Panc1 (cell line): ENCODE data around the gene SLC22A17. TPM values are rescaled to one million over a fixed set of nuclear protein-coding genes. Genes with fewer than 3 reads are reported as not detected.

ENCODE experiments used
- ATAC-seq: fragments of 200-7000 bp; cut with Tn5 transposase; 2 replicates; pipeline ENCODE4 v1.9.1; 2020; ENCODE audit warnings: mild to moderate bottlenecking, moderate library complexity
- BruUV-seq: library from RNA; stranded (reverse); fragments of 400-500 nt; replicated peaks from 2 replicates; lab custom pipeline; 2021; lab: Mats Ljungman, UMichigan
- CTCF ChIA-PET: fragments of 300-600 bp; sonication (Branson Sonifier 250); formaldehyde crosslinking; loops from one replicate; lab custom pipeline; 2022; ENCODE audit warnings: antibody characterized with exemption; lab: Charles Lee
- POLR2A ChIA-PET: fragments of 300-600 bp; sonication (Branson Sonifier 250); formaldehyde crosslinking; loops from one replicate; lab custom pipeline; 2022; ENCODE audit warnings: antibody characterized with exemption; lab: Charles Lee
- DNase-seq: peaks from one replicate; pipeline ENCODE4 v3.0.0-alpha.2; 2010; ENCODE audit warnings: low read depth, low spot score
- H3K27ac ChIP-seq: 2 replicates; pipeline ENCODE4 v1.5.1; 2011; ENCODE audit warnings: mild to moderate bottlenecking, low read length, inconsistent platforms
- H3K27me3 ChIP-seq: fragments of 200-500 bp; sonication (Bioruptor generic); 2 replicates; pipeline ENCODE4 v1.6.0; 2014; ENCODE audit warnings: low read length, inconsistent platforms; ENCODE audit not compliant: control insufficient read depth, insufficient read depth
- H3K36me3 ChIP-seq: fragments of 200-500 bp; sonication (Bioruptor generic); 2 replicates; pipeline ENCODE4 v1.5.1; 2014; ENCODE audit warnings: inconsistent platforms, mild to moderate bottlenecking, low read length, moderate library complexity; ENCODE audit not compliant: control insufficient read depth, insufficient read depth
- H3K4me1 ChIP-seq: 2 replicates; pipeline ENCODE4 v1.5.1; 2011; ENCODE audit warnings: inconsistent platforms, mild to moderate bottlenecking, low read length, moderate library complexity; ENCODE audit not compliant: control insufficient read depth, insufficient read depth
- H3K4me3 ChIP-seq, 2 experiments: 2 replicates each; pipeline ENCODE4 v1.5.1; 2011 to 2012; ENCODE audit warnings: low read depth in 2 of 2, low read length in 2 of 2, mild to moderate bottlenecking in 2 of 2, inconsistent platforms in 1 of 2, moderate library complexity in 1 of 2
- H3K9me3 ChIP-seq: fragments of 200-500 bp; sonication (Bioruptor generic); 2 replicates; pipeline ENCODE4 v1.5.1; 2014; ENCODE audit warnings: low read depth, mild to moderate bottlenecking, inconsistent platforms, low read length, moderate library complexity; ENCODE audit not compliant: control insufficient read depth, insufficient read depth
- CTCF ChIP-seq: fragments of 450-650 bp; IDR thresholded peaks from 2 replicates; pipeline ENCODE4 v1.5.1; 2017; ENCODE audit warnings: mild to moderate bottlenecking
- POLR2AphosphoS5 ChIP-seq: IDR thresholded peaks from 2 replicates; pipeline ENCODE4 v1.6.1; 2012; ENCODE audit warnings: mild to moderate bottlenecking, low read depth, low read length, moderate library complexity
- REST ChIP-seq, 2 experiments: IDR thresholded peaks; 2 replicates each; pipeline ENCODE4 v1.6.1; 2011 to 2012; ENCODE audit warnings: low read depth in 2 of 2, control low read depth in 1 of 2, low read length in 1 of 2, mild to moderate bottlenecking in 1 of 2, moderate library complexity in 1 of 2; ENCODE audit not compliant: insufficient read depth in 1 of 2
- SIN3A ChIP-seq: IDR thresholded peaks from 2 replicates; pipeline ENCODE4 v1.6.1; 2012; ENCODE audit warnings: low read depth, mild to moderate bottlenecking, low read length, moderate library complexity, borderline replicate concordance; ENCODE audit not compliant: insufficient read depth
- TCF7L2 ChIP-seq: IDR thresholded peaks from 2 replicates; pipeline ENCODE4 v1.6.1; 2011; ENCODE audit warnings: mild to moderate bottlenecking, low read depth, low read length, inconsistent platforms
- in situ Hi-C: cut with HindIII; loops from 2 replicates; pipeline ENCODE4 v1.10.0; 2016; ENCODE audit warnings: low sequenced_read_pairs, low pct_unique_long_range_greater_than_20kb
- intact Hi-C: fragments of 100-400 bp; cut with micrococcal nuclease; formaldehyde crosslinking; loops from one replicate; pipeline ENCODE4 v1.10.0; 2022; ENCODE audit not compliant: unreplicated experiment
- total RNA-seq: library from RNA; stranded (reverse); gene quantifications from one replicate; pipeline ENCODE4 v1.2.1, GENCODE V29; 2021; ENCODE audit not compliant: unreplicated experiment

Gene SLC22A17
- total RNA-seq, 1 experiment from 2014 or later: 3.2 TPM

GRCh38 chr14:23322568-23323517, 29.8 kb downstream of the SLC22A17 start:
- Histone ChIP-seq H3K36me3 (peaks cover 21% of the 10 kb centered on the region), H3K4me1 (peaks cover 7% of the 10 kb centered on the region), H3K4me3 (peak overlapping the region; percentile 93 to 97), H3K9me3 (no peaks in the 10 kb centered on the region), H3K27me3 (no peaks in the 10 kb centered on the region), H3K27ac (peak overlapping the region; percentile 95)
- DNase-seq (no peak), ATAC-seq (no peak)
- no TSS peak for BruUV-seq
- TF ChIP-seq CTCF (no peak), TCF7L2 (no peak), REST (IDR thresholded peaks at IDR 0.05; ENCODE audit: insufficient read depth in 1 of 2, low read depth in 2 of 2, low read length in 1 of 2) (no peak), POLR2AphosphoS5 (no peak), SIN3A (no peak)
- POLR2A ChIA-PET: interaction anchor here (0.9 kb wide), 1 partner anchor 16 kb away, joined by 3 read pairs; the partner anchor contains the start of gene BCL2L2
- in situ Hi-C loops (no loop called here), intact Hi-C loops (loop anchor here (10.0 kb wide), 2 partner anchors 122 to 232 kb away; partner anchors contain the start of genes THTPA and ZFHX2)
- CTCF ChIA-PET: interaction anchor here (1.2 to 1.7 kb wide), 2 partner anchors 38 to 202 kb away, joined by 3 to 5 read pairs; no protein-coding TSS in a partner anchor

- Histone ChIP-seq H3K4me3 (peak overlapping the region; percentile 93 to 97), H3K27me3 (no peaks in the 10 kb centered on the region), H3K4me1 (peaks cover 7% of the 10 kb centered on the region), H3K36me3 (peaks cover 21% of the 10 kb centered on the region), H3K27ac (peak overlapping the region; percentile 95), H3K9me3 (no peaks in the 10 kb centered on the region)
- peak; percentile 70 for ATAC-seq
- no peak for DNase-seq
- TF ChIP-seq CTCF (no peak), POLR2AphosphoS5 (no peak), REST (IDR thresholded peaks at IDR 0.05; ENCODE audit: insufficient read depth in 1 of 2, low read depth in 2 of 2, low read length in 1 of 2) (no peak)
- POLR2A ChIA-PET: interaction anchor here (0.6 to 0.9 kb wide), 3 partner anchors 15 to 146 kb away, joined by 3 to 5 read pairs (median 3); partner anchors contain the start of gene BCL2L2
- in situ Hi-C loops (no loop called here), intact Hi-C loops (loop anchor here (10.0 kb wide), 2 partner anchors 123 to 233 kb away; partner anchors contain the start of genes THTPA and ZFHX2)
- BruUV-seq: no TSS peak
- CTCF ChIA-PET: interaction anchor here (1.2 to 1.7 kb wide), 2 partner anchors 39 to 201 kb away, joined by 3 to 5 read pairs; no protein-coding TSS in a partner anchor
These were observed 30.8 kb downstream of the SLC22A17 start for GRCh38 chr14:23321572-23322547.
